Esophagus squamous epithelium (tissue), 4 donors: Measurements from ENCODE around the gene ESR1.

ENCODE experiments used
- POLR2A ChIP-seq, 4 donors: fragments of 450-650 bp; IDR thresholded peaks; one replicate each; pipeline ENCODE4 v1.6.1; 2017; ENCODE audit warnings: antibody characterized with exemption in 4 of 4, mild to moderate bottlenecking in 4 of 4, moderate library complexity in 3 of 4
- TF ChIP-seq, protein P1 (sequence below), 6 experiments: fragments of 450-650 bp in 4 of 6; fragments of 200-600 bp in 2 of 6; sonication (generic) in 2 of 6; IDR thresholded peaks; one replicate each; pipeline ENCODE4 v1.5.1; 2016 to 2019; ENCODE audit warnings: antibody characterized with exemption in 6 of 6, mild to moderate bottlenecking in 4 of 6, moderate library complexity in 4 of 6

DNA sequence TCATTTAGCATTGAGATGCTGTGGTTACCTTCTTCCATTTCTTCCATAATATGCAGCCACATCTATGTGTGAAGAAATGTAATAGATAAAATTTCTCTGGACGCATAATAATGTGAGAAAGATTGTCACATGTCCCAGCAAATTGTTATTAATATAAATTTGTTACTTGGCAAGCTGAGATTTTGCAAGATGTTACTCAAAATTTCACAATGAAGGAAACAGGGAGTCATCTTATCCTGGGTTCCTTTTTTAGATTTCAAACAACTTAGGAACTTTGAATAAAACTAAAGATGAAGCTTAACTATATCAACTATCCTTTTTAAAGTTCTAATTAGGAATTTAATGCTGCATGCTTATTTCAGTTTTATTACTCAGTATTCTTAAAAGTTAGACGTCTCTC is 3.6 kb downstream of the ESR1 start:
- TF ChIP-seq, protein P1, sequence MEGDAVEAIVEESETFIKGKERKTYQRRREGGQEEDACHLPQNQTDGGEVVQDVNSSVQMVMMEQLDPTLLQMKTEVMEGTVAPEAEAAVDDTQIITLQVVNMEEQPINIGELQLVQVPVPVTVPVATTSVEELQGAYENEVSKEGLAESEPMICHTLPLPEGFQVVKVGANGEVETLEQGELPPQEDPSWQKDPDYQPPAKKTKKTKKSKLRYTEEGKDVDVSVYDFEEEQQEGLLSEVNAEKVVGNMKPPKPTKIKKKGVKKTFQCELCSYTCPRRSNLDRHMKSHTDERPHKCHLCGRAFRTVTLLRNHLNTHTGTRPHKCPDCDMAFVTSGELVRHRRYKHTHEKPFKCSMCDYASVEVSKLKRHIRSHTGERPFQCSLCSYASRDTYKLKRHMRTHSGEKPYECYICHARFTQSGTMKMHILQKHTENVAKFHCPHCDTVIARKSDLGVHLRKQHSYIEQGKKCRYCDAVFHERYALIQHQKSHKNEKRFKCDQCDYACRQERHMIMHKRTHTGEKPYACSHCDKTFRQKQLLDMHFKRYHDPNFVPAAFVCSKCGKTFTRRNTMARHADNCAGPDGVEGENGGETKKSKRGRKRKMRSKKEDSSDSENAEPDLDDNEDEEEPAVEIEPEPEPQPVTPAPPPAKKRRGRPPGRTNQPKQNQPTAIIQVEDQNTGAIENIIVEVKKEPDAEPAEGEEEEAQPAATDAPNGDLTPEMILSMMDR (IDR thresholded peaks at IDR 0.05): no peak
- TF ChIP-seq POLR2A (IDR thresholded peaks at IDR 0.05): no peak
